Measurements from ENCODE around the gene HOXD9.

The HOXD9 gene

DNA sequence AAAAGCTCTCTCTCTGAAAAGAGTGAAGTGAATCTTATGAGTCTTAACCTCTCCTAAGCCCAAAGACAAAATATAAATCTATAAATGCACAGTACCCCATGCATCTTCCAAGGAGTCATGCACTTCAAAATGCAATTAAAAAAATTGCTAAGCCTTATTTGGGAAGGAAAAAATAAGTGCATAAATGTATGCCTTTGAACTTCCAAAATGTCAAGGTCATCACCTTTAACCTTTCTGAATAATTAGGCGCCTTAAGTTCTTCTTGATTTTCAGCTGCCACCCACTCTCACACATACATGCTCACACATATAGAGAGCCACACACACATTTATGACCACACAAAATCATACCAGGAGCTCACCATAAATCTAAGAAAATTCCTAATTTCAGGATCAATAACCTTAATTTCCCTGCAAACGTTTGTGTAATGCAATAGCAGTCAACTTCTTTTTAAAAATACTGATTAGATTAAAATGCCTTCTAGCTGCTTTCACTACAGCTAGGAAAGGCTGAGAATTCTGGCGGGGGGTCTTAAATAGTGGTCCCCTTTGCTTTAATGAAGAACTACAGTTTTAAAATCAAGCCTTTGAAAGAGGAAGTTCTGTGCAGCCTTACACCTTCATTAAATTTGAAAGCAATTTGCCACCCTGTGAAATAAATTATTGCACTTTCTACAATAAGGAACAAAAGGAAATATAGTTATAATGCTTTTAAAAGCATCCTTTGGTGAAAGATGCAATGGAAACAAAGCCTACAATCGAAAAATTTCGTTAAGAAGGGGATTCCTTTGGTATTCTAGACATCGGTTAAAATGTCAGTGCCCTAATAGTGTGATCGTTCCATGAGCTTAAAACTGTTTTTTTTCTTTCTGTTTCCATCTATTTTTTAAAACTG, 11.9 kb upstream of the HOXD9 start:
- H3K9me3 ChIP-seq: peaks cover 67% of the 10 kb centered on the region
- TF ChIP-seq Cebpa-rat (IDR thresholded peaks at IDR 0.05): no peak
- no peaks in the 10 kb centered on the region for H3K36me3 ChIP-seq
- peaks cover 95% of the 10 kb centered on the region for H3K27me3 ChIP-seq
- no peaks in the 10 kb centered on the region for H3K4me1 ChIP-seq
- no peak overlapping the region for H3K9ac ChIP-seq
- no peak overlapping the region for H3K4me2 ChIP-seq
- no peak overlapping the region for H3K4me3 ChIP-seq
- no peak overlapping the region for H3K27ac ChIP-seq
- H4K20me1 ChIP-seq: peaks cover 60% of the 10 kb centered on the region

DNA sequence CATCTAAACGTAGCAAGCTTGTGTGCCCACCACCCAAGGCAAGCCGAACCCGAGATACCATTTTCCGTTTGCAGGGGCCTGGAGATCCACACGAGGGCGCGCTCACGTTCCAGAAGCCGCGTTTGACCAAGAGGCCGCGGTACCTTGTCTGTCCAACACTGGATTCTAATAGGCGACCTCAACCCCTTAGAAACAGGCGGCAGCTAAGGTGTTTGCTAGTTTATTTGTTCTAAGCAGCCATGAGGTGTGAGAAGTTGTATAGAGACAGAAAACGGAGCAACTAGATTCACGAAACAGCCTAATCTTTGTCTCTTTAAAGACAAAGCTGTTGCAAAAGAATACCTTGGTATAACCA, 11.2 kb upstream of the HOXD9 start:
- H4K20me1 ChIP-seq: peaks cover 66% of the 10 kb centered on the region
- H3K9me3 ChIP-seq: peaks cover 67% of the 10 kb centered on the region
- TF ChIP-seq Cebpa-rat (IDR thresholded peaks at IDR 0.05): no peak
- no peak overlapping the region for H3K9ac ChIP-seq
- no peaks in the 10 kb centered on the region for H3K4me1 ChIP-seq
- no peaks in the 10 kb centered on the region for H3K36me3 ChIP-seq
- H3K4me3 ChIP-seq: no peak overlapping the region
- no peak overlapping the region for H3K4me2 ChIP-seq
- peaks cover 95% of the 10 kb centered on the region for H3K27me3 ChIP-seq
- H3K27ac ChIP-seq: no peak overlapping the region

- Histone ChIP-seq H3K9me3 (peaks cover 67% of the 10 kb centered on the region), H3K9ac (no peak overlapping the region), H3K4me1 (no peaks in the 10 kb centered on the region), H3K4me2 (no peak overlapping the region), H3K36me3 (no peaks in the 10 kb centered on the region), H3K4me3 (no peak overlapping the region), H3K27me3 (peaks cover 95% of the 10 kb centered on the region), H3K27ac (no peak overlapping the region), H4K20me1 (peaks cover 72% of the 10 kb centered on the region)
- no peak for TF ChIP-seq Cebpa-rat (IDR thresholded peaks at IDR 0.05)
These were observed 10.6 kb upstream of the HOXD9 start for GRCh38 chr2:176111846-176112374.

- Histone ChIP-seq H4K20me1 (peaks cover 80% of the 10 kb centered on the region), H3K4me2 (no peak overlapping the region), H3K36me3 (no peaks in the 10 kb centered on the region), H3K9me3 (peaks cover 68% of the 10 kb centered on the region), H3K9ac (no peak overlapping the region), H3K4me1 (no peaks in the 10 kb centered on the region), H3K27me3 (peaks cover 98% of the 10 kb centered on the region), H3K27ac (no peak overlapping the region), H3K4me3 (no peak overlapping the region)
- no peak for TF ChIP-seq Cebpa-rat (IDR thresholded peaks at IDR 0.05)
These were observed 9.9 kb upstream of the HOXD9 start for GRCh38 chr2:176112375-176113302.

GRCh38 chr2:176114120-176114929, 8.2 kb upstream of the HOXD9 start:
- Histone ChIP-seq H4K20me1 (peaks cover 92% of the 10 kb centered on the region), H3K4me3 (no peak overlapping the region), H3K4me2 (no peak overlapping the region), H3K27ac (no peak overlapping the region), H3K4me1 (no peaks in the 10 kb centered on the region), H3K36me3 (no peaks in the 10 kb centered on the region), H3K9ac (no peak overlapping the region), H3K27me3 (peaks cover 100% of the 10 kb centered on the region), H3K9me3 (peaks cover 62% of the 10 kb centered on the region)
- no peak for TF ChIP-seq Cebpa-rat (IDR thresholded peaks at IDR 0.05)

DNA sequence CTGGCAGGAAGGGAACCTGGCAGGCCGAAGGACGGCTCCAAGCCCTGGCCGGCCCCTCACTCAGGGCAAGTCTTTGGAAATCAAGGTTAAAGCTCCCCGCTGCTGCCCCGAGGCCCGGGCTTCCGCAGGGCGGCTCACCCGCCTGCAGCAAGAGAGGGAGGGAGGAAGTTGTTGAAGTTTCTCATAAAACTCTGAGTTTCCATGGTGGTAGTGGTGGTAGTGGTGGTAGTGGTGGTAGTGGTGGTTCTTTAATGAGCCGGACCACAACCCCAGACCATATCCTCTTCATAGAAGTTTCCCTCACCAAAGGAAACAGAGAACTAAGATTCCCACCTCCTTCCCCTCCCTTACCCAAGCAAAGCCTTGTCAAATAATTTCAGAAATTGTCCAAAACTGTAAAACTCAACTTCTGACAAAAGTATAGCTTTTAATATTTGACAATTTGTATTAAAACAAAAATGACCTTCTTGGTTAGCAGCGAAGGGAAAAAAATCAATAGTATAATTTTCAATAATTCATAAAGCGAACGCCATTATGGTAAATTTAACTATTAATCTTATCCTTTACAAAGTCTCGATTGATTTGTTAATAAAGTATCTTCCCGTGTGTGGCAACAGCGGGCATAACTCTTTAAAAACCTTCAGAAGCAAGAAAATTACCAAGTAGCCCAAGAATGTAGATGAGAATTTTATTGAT, 7.4 kb upstream of the HOXD9 start:
- no peak overlapping the region for H3K27ac ChIP-seq
- H4K20me1 ChIP-seq: peaks cover 90% of the 10 kb centered on the region
- no peak overlapping the region for H3K4me2 ChIP-seq
- no peaks in the 10 kb centered on the region for H3K4me1 ChIP-seq
- no peak overlapping the region for H3K9ac ChIP-seq
- no peaks in the 10 kb centered on the region for H3K36me3 ChIP-seq
- H3K27me3 ChIP-seq: peaks cover 100% of the 10 kb centered on the region
- TF ChIP-seq Cebpa-rat (IDR thresholded peaks at IDR 0.05): no peak
- H3K9me3 ChIP-seq: peaks cover 62% of the 10 kb centered on the region
- no peak overlapping the region for H3K4me3 ChIP-seq

DNA sequence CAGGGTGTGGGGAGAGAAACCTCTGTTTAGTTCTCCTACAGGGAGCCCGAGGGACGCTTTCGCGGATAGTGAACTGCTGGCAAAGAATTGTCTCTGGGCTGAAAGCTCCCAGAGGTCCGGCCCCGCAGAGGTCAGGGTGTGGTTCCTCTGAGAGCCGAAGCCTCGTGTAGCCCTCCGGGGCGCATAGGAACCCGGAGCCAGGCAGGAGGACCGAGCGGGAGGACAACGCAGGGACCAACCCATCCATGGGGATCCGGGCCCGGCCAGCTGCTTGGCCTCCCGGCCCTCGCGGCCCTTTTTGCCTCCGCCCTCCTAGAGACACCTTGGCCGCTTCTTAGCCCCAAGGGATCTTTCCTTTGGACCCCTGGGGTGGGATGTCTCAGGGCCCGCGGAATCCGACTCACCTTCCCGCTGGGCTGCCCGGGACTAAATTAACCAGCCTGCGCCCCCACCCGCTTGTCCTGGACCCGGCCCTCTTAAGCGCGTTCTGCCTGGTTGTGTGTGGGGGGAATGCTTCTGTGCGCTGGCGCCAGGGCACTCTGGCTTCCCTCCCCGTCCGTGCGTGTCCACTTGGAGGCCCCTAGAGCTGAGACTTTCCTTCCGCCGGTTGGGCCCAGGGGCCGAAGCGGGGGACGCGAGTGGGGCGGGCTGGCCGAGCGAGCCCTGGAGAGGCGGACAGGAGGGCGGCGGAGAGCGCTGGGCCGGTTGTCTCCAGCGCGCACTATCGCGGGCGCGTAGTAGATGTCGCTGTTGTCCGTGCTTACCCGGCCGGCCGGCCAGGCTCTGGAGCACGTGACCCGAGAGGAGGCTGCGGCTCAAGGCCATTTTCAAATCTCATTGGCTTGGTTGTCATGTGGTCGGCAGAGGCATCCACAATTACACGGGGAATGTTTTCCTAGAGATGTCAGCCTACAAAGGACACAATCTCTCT, 6.4 kb upstream of the HOXD9 start, which contains the start of gene HOXD10:
Gene HOXD10 (plus strand): TSS at position 896 of the 931 bp plus-strand sequence. CDS start 56 bp downstream, outside the sequence.
- Histone ChIP-seq H3K4me2 (no peak within 1 kb of the TSS), H3K4me1 (no peaks in the 10 kb centered on the region), H3K9me3 (peaks cover 69% of the 10 kb centered on the region), H3K36me3 (no peaks in the 10 kb centered on the region), H3K9ac (no peak within 1 kb of the TSS), H4K20me1 (peaks cover 90% of the 10 kb centered on the region), H3K27me3 (peaks cover 100% of the 10 kb centered on the region), H3K4me3 (0 out of 2 replicates have a peak within 1 kb of the TSS, but pooled peaks have one; percentile 2), H3K27ac (no peak within 1 kb of the TSS)
- no peak for TF ChIP-seq Cebpa-rat (IDR thresholded peaks at IDR 0.05)

All from BLaER1 (cell line).